Measurements from ENCODE around the gene EMX1. TPM values are rescaled to one million over a fixed set of nuclear protein-coding genes. Genes with fewer than 3 reads are reported as not detected.
A peak's percentile ranks its signal among the peaks of the same experiment; 100 is the strongest.

EMX1 gene
- total and polyA plus RNA-seq, 2 of the 13 experiments (the other 11 are each of a cell fraction or from before 2014, with no cell fraction given), result 0.62 to 4.9 TPM

DNA sequence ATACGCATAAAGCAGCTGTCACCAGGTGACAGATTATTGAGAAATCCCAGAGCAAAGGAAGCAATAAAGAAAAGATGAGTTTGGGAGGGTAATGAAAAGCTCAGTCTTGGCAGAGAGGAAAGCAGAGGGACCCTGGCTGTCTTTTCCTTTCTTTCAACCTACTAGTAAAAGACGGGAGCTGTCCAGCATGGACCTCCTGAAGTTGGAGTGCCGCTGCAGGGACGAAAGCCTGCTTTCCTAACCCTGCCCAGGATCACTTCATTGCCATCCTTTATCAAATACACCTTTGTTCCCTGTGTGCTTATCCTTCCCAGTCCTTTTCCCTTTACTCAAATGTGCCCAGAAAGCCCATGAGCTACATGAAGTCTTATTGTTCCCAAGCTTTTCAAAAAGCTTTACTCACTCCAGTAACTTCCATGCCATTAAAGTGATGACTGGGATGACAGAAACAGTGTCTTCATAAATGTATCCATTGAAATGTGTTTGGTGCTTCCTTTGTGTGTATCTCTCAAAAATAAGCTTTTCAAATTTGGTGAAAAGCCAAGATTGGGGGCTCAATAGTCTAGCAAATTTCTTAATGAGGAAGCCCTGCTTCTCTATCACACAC is 33.9 kb upstream of the EMX1 start (continued):
- TF ChIP-seq, protein P1, sequence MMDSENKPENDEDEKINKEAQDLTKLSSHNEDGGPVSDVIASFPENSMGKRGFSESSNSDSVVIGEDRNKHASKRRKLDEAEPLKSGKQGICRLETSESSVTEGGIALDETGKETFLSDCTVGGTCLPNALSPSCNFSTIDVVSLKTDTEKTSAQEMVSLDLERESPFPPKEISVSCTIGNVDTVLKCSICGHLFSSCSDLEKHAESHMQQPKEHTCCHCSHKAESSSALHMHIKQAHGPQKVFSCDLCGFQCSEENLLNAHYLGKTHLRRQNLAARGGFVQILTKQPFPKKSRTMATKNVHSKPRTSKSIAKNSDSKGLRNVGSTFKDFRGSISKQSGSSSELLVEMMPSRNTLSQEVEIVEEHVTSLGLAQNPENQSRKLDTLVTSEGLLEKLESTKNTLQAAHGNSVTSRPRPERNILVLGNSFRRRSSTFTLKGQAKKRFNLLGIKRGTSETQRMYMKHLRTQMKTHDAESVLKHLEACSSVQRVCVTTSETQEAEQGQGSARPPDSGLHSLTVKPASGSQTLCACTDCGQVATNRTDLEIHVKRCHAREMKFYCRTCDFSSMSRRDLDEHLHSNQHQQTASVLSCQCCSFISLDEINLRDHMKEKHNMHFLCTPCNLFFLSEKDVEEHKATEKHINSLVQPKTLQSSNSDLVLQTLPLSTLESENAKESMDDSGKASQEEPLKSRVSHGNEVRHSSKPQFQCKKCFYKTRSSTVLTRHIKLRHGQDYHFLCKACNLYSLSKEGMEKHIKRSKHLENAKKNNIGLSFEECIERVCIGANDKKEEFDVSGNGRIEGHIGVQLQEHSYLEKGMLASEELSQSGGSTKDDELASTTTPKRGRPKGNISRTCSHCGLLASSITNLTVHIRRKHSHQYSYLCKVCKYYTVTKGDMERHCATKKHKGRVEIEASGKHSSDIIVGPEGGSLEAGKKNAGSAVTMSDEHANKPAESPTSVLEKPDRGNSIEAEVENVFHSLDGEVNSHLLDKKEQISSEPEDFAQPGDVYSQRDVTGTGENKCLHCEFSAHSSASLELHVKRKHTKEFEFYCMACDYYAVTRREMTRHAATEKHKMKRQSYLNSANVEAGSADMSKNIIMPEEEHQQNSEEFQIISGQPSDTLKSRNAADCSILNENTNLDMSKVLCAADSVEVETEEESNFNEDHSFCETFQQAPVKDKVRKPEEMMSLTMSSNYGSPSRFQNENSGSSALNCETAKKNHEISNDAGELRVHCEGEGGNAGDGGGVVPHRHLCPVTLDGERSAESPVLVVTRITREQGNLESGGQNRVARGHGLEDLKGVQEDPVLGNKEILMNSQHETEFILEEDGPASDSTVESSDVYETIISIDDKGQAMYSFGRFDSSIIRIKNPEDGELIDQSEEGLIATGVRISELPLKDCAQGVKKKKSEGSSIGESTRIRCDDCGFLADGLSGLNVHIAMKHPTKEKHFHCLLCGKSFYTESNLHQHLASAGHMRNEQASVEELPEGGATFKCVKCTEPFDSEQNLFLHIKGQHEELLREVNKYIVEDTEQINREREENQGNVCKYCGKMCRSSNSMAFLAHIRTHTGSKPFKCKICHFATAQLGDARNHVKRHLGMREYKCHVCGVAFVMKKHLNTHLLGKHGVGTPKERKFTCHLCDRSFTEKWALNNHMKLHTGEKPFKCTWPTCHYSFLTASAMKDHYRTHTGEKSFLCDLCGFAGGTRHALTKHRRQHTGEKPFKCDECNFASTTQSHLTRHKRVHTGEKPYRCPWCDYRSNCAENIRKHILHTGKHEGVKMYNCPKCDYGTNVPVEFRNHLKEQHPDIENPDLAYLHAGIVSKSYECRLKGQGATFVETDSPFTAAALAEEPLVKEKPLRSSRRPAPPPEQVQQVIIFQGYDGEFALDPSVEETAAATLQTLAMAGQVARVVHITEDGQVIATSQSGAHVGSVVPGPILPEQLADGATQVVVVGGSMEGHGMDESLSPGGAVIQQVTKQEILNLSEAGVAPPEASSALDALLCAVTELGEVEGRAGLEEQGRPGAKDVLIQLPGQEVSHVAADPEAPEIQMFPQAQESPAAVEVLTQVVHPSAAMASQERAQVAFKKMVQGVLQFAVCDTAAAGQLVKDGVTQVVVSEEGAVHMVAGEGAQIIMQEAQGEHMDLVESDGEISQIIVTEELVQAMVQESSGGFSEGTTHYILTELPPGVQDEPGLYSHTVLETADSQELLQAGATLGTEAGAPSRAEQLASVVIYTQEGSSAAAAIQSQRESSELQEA (CRISPR knock-in tag; IDR thresholded peaks at IDR 0.05; ENCODE audit: not compliant biosample characterization), result no peak
- TF ChIP-seq MBD4 (IDR thresholded peaks at IDR 0.05; ENCODE audit: borderline replicate concordance, low read length) (no peak), POLR2A (IDR thresholded peaks at IDR 0.05; ENCODE audit: insufficient read depth in 1 of 2, low read depth in 2 of 2, low read length in 2 of 2) (no peak), ZNF225 (CRISPR knock-in tag; IDR thresholded peaks at IDR 0.05) (no peak), ZSCAN12 (CRISPR knock-in tag; IDR thresholded peaks at IDR 0.05) (peak; percentile 54; the same call in 1 of the 2 replicates), ZNF563 (CRISPR knock-in tag; IDR thresholded peaks at IDR 0.05) (0 out of 2 replicates have a peak, but pooled peaks have one; percentile 34), CENPX (CRISPR knock-in tag; IDR thresholded peaks at IDR 0.05) (no peak), ZBTB4 (CRISPR knock-in tag; IDR thresholded peaks at IDR 0.05; ENCODE audit: borderline replicate concordance) (no peak)
- TF ChIP-seq, protein P2, sequence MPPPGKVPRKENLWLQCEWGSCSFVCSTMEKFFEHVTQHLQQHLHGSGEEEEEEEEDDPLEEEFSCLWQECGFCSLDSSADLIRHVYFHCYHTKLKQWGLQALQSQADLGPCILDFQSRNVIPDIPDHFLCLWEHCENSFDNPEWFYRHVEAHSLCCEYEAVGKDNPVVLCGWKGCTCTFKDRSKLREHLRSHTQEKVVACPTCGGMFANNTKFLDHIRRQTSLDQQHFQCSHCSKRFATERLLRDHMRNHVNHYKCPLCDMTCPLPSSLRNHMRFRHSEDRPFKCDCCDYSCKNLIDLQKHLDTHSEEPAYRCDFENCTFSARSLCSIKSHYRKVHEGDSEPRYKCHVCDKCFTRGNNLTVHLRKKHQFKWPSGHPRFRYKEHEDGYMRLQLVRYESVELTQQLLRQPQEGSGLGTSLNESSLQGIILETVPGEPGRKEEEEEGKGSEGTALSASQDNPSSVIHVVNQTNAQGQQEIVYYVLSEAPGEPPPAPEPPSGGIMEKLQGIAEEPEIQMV (CRISPR knock-in tag; IDR thresholded peaks at IDR 0.05; ENCODE audit: low read depth), result no peak
- TF ChIP-seq, protein P3, sequence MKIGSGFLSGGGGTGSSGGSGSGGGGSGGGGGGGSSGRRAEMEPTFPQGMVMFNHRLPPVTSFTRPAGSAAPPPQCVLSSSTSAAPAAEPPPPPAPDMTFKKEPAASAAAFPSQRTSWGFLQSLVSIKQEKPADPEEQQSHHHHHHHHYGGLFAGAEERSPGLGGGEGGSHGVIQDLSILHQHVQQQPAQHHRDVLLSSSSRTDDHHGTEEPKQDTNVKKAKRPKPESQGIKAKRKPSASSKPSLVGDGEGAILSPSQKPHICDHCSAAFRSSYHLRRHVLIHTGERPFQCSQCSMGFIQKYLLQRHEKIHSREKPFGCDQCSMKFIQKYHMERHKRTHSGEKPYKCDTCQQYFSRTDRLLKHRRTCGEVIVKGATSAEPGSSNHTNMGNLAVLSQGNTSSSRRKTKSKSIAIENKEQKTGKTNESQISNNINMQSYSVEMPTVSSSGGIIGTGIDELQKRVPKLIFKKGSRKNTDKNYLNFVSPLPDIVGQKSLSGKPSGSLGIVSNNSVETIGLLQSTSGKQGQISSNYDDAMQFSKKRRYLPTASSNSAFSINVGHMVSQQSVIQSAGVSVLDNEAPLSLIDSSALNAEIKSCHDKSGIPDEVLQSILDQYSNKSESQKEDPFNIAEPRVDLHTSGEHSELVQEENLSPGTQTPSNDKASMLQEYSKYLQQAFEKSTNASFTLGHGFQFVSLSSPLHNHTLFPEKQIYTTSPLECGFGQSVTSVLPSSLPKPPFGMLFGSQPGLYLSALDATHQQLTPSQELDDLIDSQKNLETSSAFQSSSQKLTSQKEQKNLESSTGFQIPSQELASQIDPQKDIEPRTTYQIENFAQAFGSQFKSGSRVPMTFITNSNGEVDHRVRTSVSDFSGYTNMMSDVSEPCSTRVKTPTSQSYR (CRISPR knock-in tag; IDR thresholded peaks at IDR 0.05; ENCODE audit: borderline replicate concordance), result peak; percentile 72
- TF ChIP-seq, protein P4, sequence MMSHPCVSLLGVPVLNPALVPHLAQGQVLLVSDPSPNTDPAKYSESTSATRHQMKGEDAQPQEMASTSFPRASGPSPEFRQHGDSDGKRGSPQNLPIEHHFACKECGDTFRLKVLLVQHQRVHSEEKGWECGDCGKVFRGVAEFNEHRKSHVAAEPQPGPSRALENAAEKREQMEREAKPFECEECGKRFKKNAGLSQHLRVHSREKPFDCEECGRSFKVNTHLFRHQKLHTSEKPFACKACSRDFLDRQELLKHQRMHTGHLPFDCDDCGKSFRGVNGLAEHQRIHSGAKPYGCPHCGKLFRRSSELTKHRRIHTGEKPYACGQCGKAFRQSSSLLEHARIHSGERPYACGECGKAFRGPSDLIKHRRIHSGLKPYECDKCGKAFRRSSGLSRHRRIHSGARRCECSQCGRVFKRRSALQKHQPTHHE (CRISPR knock-in tag; IDR thresholded peaks at IDR 0.05; ENCODE audit: borderline replicate concordance), result peak; percentile 62; the same call in 1 of the 2 replicates

Data from HepG2 (cell line).